Activated CD4-positive, alpha-beta T cell treated with anti-CD3 and anti-CD28 coated beads for 4 hours (primary cell): ENCODE measurements around the gene SEMA3F.

Source experiments
- DNase-seq, 2 donors: peaks; one replicate each; pipeline ENCODE4 v3.0.0-alpha.2; 2020

The SEMA3F gene

DNA sequence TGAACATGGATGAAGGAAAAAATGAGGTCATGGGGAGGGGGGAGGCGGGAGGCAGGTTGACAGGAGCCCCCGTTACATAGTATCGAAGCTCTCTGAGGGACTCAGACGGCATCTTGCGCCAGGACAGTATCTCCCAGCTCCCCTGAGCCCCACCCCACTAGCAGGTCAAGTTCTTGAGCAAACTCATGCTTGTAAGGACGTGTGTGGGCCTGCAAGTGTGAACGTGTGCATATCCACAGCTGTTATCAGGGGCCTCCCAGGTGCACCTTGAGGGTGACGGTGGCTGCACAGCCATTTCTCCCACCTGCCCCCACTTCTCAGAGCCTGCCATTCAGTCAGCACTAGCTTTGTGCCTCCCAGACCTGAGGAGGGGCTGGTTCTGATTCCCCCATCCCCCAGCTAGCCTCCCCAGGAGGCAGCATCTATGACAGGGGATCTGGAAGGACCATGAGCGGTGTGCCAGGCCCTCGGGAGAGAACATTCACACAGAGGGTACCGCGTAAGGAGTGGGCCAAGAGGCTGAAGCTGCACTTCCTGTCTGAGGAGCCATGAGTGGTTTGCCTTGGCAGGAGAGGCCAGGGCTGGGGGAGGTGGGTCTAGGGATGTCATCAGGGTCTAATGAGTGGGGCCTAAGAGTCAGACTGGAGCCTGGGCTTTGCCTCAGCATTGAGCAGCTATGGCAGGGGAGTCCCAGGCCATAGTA is 2.9 kb downstream of the SEMA3F start:
- DNase-seq, result no peak

DNA sequence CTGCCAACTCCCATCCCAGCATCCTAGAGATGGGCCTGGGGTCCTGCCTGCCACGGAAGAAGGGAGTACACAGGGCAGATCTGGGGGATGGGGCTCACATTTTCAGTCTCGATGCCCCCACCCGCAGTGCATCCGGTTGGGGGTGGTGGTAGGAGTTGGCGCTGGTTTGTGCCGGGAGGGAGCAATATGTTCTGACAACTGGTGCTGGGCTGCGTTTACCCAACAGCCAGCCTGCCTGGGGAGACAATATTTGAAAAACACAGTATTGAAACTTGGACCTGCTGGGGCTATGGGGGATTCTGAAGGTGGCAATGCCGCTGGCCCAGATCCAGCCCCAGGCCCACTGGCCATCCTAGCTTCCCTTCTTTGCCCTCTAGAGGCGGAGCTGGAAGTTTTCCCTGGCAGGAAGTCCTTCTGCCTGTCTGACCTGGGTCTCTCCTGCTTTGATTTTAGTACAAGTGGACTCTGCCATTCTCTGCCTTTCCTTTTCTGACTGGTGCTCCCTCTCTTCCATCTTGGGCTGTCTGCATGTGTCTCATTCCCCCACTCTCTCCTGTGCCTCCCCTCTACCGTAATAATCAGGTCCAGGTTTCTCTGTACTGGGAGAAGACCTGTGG is 3.5 kb downstream of the SEMA3F start:
- no peak for DNase-seq

DNA sequence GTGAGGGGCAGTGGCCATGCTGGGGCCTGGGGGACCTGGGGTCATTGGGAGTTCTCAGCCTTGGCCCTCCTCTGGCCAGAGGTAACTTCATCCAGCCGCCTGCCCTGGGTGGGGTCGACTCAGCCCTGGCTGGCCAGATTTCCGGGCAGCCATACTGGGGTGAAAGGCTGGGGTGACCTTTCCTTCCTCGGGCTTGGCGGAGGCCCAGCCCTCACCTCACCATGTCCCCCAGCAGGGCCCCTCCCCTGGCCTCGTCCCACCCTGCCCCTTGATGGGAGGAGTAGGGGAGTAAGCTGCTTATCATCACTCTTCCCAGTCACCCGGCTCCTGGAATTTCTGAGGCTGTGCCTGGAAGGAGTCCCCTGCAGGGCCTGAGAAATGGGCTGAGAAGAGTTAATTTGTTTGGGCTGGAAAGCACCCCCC is 5.4 kb downstream of the SEMA3F start:
- no peak for DNase-seq

DNA sequence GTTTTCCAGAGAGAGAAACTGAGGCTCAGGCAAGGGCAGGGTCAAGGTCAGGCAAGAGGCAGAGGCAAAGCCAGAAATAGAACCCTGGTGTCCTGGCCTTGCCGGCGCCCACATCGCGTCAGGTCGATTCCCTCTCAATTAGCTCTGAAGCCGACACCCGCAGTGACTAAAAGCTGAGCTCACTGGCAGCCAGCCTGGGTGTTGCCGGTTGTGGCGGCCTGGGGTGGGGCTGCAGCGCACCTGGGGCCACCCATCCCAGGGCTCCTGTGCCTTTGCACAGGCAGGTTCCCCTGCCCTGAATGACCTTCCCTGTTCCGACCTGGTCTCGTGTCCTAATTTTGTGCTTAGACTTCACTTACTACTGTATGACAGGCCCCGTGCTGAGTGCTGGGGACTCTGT is 6.2 kb downstream of the SEMA3F start:
- no peak for DNase-seq

DNA sequence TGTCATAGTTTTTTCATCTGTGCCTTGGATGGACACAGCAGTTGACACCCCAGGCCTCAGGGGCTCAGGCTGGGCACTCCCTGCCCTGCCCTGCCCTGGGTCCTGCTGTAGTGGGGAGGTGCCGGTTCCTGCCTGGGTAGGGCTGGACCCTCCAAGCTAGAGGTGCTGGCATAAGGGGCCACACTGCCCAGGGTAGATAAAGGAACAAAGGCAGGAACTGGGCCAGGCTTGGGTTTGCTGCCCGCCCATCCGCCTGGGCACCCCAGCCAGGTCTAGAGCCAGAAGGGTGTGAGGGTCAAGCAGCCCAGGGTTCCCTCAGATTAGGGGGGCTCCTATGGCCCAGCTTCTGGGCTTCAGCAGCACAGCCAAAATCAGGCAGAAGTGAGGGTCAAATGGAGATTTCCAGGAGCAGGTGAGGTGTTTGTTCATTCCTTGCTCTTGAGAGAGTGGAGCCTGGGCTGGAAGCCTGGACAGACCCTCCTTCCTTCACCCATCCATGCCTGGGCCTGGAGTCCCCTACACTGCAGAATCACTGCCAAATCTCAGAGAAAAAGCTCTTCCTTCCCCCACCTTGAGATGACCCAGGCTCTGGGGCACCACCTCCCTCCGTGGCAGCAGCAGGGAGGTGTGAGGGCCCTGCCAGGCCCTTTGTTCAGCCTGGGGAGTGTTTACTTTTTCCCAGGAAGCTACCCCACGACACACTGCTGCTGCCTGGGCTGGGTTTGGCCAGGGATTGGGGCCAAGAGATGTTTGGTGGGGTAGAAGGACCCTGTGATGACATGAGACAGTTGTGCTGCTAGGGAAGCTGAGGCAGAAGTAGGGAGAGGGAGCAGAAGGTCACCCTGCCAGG is 7.1 kb downstream of the SEMA3F start:
- DNase-seq, result no peak

DNA sequence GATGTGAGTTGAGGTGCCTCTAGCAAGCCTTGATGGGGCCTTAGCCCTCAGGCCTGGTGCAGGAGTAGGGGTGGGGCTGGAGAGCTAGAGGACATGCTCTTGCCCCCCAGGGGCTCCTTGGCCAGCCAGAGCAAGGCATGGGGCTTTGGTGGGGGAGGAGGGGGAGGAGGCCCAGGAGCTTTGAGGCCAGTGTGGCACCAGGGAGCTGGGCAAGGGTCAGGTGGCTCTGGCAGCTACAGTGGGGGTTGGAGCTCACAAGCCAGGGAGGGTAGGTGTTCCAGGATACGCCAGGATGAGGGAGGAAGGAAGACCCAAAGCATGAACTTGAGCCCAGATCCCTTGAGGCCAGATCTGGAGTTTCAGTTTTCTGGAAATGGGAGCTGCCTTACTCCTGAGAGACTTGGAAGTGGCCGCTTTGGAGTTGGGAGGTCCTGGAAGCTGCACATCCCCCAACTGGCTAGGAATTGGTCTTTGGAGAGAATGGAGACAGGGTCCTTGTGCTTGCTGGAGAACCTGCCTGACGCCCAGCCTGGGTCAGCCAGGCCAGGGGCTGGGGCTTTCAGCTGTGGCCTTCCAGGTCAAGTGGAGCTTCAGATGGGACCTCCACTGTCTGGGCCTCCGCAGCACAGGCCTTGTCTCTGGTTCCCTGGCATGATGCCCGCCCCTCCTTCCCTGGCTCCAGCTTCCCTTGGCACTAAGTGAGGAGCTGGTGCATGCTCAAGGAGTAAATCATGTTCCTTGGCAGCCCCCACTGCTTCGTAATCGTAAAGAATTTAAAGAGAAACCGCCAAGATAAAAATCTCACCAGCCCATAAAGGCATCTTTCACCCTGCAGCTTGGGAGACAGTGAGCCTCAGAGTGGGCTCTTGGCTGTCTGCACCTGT is 8.7 kb downstream of the SEMA3F start:
- no peak for DNase-seq

DNA sequence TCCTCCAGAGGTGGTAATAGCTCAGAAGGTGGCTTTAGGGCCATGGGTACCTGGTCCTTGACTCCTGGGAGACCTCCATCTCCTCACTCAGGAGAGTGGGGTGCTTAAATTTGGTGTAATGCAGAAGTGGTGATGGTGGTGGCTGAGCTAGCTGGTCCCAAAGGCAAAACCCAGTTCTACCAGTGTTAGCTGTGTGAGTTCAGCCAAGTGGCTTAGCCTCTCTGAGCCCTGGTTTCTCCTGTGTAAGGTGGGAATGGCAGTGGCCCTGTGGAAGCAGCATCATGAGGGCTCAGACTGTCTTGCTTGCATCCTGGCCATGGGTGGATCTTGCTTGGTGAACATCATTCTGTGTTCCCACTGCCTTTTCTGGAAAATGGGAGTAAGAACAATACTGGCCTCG is 9.4 kb downstream of the SEMA3F start:
- DNase-seq, result no peak

DNA sequence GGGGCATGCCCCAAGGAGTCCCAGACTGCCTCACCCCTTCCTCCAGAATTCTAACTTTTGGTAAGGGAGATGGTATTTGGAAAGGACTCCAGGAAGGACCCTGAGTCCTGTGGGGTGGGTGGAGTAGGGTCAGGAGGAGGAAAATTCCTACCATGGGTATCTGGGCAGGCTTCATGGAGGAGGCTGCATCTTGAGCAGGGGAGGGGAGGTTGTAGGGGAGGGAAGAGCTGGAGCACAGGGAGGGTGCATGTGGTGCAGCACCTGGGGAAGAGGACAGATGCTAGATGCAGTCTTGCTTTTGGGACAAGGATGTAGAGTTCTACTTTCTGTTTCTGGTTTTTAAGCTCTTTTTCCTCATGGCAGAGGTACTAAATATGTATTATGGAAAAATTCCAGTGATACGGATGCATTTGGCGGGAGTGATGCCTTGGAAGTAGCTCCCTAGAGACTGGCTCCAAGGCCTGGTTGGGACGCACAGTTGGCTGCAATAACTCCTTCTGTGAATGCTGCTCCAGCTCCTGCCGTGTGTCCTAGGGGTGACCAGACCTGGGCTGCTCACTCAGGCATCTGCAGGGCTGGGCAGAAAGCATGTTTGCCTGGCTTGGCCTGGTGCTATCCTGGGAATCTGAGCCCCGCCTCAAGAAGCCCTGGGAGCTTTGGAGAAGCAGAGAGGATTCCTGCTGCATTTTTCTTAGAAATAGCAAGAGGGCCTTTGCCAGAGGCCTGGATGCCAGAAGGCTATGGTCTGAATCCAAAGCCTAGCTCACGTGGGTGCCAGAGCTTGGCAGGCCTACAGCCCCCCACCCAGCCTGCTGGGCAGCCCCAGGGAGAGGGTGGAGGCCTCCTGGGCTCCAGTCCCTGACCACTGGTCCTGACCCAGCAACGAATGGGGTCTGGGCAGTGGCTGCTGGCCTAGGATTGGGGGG is 10.1 kb downstream of the SEMA3F start:
- no peak for DNase-seq

DNA sequence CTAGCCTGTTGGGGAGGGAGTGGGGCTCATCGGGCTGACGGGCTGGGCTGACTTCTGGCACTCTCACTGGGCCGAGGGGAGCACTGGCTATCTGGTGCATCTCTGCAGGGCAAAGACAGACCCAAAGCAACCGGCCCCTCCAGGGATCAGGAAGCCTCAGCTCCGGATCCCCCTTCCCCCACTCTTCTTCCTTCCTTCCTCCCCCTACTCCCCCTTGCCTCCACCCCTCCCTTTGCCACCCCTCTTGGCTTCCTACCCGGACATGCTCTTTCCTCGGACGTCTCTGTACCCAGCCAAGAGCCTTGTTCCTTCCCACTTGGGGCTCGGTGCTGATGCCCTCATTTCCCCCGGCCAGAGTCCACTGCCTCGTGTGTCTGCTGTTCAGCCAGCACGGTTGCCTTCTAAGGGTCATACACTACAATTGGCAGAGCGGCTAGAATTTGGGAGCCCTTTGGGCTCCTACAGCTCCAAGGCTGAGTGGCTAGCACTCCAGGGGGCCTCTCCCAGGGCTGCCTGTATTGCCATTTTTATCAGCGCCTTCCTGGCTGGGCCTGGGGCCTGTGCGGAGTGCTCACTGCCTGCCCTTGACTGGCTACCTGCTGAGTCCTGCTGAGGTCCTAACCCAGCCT is 10.9 kb downstream of the SEMA3F start:
- no peak for DNase-seq

DNA sequence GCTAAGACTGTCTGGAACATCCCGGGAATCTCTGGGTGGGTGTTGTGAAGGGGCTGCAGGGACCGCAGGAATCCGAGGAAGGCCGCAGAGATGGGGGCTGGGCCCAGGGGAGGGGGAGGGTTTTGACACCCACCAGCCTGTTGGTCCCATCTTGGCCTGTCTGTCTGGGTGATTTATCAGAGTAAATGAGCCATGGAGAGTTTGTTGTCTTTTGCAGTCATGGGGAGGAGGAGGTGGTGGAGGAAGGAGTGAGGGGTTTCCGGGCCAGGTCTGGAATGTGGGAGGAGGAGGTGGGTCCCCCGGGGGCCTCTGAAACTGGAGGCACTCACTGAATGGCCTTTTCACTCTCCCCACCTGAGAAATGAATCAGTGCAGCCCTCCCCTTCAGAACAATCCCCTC is 11.5 kb downstream of the SEMA3F start:
- DNase-seq, result no peak

DNA sequence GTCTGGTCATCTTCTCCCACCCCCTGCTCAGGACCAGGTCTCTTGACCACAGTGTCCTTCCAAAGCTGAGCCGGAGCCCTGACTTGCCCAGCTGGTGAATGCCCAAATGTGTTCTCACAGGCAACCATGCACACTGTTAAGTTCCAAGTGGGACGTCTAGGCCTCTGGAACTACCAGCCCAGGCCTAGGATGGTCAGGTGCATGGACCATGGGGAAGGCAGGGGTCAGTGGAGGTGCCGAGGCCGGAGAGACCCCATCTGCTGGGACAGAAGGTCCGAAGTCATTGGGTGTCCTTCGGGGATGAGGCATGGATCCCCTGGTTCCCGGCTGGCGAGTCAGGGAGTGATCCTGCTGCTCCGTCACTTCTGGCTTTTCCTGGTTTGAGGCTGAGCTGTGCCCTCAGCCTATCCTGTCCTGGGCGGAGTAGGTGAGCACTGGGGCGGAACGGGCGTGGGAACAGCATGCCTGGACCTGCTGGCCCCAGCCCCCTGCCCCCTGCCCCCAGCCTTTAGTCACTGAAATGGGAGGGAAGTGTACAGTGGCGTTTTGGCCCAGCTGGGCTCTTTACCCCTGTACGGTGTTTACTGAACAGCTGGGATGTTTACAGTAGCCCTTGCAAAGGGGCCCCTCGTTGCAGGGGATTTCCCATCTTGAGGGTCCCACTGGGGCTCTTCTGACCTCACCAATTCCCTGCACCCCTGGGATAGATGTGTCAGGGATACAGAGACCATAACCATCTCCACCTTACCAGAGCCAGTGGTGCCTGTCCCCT is 12.1 kb downstream of the SEMA3F start:
- DNase-seq, result no peak

DNA sequence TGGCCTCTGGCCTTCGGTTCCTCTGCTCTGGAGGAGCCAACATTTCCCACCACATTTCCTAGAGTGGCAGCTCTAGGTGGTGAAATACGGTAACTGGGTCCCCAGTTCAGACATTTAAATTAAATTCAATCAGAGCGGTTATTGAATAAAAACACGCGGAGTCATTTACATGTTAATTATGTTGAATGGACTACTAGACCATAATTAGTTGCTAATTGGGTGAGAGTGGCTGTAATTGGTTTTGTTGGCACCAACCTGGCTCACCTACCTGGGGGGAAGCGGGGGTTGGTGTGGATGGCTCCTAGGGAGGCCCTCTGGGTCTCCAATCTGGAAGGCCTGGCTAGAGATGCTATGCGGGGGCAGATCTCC is 12.7 kb downstream of the SEMA3F start:
- DNase-seq, result no peak

DNA sequence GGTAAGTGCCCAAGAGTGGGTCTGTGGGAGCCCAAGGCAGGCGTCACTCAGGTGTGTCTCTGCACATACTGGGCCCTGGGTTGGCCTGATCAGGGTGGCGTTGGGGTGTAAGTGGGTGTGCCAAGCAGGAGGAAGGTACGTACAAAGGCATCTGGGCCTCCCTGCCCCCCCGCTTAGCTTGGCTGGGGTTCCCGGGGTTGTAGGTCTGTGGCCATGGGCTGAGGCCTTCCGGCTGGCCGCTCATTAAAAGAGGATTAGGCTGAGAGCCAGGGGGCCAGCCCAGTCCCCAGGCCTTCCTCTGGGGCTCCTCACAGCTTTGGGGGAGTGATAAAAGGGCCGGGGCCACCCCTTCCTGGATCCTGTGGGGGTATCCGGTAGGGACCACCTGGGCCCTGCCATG is 13.3 kb downstream of the SEMA3F start:
- no peak for DNase-seq

DNA sequence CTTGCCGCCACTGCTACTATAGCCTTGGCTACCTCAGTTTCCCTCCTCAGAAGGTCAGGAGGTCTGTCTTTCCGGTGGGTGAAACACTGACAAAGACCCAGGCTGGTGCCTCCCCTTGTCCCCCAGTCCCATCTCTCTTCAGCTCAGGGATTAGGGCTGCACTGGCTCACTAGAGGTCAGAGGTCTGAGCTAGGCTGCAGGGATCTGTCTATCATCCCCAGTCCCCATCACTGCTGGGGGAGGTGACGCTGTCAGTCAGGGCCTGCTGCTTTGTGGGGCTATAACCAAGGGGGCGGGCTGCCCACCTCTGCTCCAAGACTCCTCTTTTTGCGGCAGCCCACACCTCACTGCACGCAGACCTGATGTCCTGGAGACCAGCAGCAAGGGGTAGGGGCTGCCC is 13.7 kb downstream of the SEMA3F start:
- DNase-seq, result no peak

DNA sequence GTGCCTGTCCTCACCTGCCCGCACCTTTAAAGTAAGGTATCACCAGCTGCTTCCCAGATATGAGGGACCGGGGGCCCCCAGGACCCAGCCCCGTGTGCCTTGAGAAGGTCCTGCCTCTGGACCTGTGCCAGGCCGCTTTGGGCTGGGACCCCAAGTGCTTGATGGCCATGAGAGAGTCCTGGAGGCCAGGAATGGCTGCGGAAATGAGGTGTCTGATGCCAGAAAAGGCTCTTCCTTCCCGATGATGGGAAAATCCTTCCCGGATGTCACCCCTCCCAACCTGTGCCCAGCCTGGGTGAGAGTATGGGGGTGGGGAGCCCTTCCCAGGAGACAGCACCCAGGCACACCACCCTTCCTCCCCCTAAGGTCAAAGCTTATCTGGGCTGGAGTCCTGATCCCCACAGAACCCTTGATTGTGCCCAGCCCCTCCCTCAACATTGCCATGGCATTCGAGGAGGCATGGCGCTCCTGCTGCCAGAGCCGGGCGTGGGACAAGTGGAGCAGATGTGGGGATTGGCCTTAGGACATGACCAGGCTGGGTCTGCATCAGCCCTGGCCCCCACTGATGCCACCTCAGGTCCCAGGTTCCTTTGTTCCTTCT is 14.2 kb downstream of the SEMA3F start:
- DNase-seq, result no peak

DNA sequence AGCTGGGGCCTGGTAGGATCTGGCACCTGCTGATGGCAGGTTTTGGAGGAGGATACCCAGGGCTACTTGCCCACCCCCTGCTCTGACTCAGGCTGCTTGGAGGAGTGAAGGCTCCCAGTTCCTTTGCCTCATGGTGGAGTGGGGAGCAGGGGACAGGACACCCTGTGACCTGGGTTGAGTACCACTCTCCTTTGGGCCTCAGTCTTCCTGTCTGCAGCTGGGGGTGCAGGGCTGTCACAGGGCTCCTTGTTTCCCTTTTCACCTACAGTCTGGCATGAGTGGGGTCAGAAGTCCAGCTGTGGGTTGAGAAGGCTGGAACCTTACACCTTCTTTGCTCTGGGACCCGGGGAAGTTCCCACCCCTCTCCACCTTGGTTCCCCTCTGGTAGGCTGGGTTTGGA is 14.7 kb downstream of the SEMA3F start:
- DNase-seq, result no peak

DNA sequence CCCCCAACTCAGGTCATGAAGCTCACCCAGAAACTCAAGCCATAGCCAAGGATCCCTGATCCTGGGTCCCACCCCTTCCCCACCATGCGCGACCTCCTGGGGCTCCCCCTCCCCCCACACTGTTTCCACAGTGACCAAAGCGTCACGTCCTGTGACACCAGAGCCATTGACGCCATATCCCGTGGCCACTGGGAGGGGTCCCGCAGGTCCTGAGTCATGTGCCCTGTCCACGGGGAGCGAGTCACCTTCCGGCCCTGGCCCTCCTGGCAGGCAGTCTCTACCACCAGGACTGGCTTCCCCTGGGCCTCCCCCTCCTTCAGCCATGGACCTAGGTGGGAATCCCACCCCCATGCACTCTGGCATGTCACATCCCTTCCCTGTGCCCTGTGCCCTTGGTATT is 15.6 kb downstream of the SEMA3F start:
- no peak for DNase-seq

DNA sequence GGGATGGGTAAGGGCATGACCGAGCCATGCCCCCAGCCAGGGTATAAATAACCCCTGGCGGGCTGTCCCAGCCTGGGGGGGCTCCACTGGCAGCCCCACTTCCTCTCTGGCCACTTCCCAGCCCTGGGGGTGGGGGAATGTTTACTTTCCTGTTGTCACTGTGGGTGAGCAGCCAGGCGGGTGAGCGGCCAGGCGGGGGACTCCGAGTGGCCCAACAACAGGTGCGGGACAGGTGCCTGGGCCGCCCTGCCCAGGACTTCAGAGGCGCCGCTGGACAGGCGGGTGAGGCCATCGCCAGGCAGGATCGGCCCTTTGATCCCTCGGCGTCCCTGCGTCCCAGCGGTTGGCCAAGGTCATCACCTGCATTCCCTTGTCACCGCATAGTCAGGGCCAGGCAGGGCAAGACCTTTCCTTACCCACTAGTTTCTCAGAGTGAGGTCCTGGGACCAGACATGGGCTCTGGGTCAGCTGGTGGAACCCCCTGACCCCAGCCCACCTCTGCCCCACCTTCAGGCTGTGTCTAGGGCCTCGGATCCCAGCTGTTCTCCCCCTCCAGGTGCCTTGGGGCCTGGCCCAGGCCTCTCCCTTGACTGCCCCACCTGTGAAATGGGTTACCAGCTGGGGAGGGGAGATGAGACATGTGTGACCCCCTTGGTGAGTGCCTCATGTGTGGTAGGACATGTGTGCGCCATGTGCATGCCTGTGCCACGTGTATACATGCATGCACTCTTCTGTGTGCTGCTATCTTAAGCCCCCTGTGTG is 16.6 kb downstream of the SEMA3F start:
- no peak for DNase-seq

DNA sequence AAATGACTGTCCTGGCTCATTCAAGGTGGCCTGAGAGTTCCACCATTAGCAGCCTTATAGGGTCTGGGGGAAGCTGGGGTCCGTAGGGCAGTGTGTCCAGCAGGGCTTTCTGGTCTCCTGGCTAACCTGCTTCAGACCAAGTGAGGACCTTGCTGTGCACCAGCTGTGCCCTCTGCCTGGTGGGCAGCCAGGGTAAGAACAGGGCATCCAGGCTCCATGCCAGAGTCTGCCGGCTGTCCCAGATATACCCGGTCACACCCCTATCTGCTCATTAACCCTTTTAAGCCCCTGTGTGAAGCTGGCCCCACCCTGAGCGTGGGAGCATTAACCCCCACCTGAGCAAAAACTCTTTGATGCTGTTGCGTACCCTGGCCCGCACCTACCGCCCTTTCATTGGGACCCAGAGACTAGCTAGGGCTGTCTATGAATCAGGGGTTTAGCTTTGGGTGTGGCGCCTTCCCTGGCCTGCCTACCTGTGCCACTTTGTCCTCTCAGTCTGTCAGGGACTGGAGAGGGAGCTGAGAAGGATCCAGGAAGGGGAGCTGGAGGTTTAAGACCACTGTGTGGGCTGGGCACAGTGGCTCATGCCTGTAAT is 17.6 kb downstream of the SEMA3F start:
- DNase-seq, result no peak
